HG03103 (cell line): Measurements from ENCODE around the gene USF2.
A peak's percentile ranks its signal among the peaks of the same experiment; 100 is the strongest.

Source experiments
- ATAC-seq: cut with Tn5 transposase; IDR thresholded peaks from one replicate; pipeline ENCODE4 v1.9.1; 2021; ENCODE audit warnings: low read depth; ENCODE audit not compliant: unreplicated experiment

Gene USF2

DNA sequence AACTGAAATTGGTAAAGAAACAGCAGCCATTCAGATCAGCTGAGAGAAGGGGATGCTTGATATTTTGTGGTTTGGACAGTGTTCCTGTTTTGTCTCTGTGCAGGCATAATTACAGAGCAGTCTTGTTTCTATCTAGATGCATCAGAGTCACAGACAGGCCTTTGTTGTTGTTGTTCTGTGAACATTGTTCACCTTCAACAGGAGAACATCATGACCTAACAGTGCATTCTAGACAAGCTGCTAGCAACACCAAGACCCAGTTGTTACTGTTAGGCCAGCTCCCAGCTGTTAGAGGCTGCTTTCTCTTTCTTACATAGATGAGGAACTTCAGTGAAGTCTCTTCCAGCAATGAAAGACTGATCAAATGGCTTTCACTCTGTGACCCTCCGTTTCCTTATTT, 28.4 kb upstream of the USF2 start:
- no peak for ATAC-seq

DNA sequence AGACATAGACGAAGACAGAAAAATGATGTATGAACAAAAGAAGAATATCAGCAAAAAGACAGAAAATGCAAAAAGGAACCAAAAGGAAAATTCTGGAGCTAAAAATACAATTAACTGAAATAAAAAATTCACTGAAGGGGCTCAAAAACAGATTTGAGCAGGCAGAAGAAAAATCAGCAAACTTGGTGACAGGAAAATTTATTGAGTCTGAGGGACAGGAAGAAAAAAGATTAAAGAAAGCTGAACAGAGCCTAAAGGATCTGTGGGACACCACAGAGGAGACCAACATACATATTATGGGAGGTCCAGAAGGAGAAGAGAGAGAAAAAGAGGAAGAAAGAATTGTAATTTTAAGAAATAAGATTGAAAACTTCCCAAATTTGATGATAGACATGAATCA, 27.3 kb upstream of the USF2 start:
- no peak for ATAC-seq

DNA sequence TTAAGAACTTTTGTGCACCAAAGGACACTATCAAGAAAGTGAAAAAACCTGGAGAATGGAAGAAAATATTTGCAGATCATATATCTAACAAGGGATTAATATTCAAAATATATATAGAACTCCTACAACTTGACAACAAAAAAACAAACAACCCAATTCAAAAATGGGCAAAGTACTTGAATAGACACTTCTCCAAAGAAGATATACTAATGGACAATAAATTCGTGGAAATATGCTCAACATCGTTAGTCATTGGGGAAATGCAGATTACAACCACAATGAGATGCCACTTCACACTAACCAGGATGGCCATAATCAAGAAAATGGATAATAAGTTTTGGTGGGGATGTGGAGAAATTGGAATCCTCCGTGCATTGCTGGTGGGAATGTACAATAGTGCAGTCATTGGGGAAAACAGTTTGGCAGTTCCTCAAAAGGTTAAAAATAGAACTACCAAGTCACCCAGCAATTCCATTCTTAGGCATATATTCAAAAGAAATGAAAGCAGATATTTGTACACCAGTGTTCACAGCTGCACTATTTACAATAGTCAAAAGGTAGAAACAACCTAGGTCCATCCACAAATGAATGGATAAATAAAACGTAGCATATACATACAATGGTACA, 22.2 kb upstream of the USF2 start:
- no peak for ATAC-seq

DNA sequence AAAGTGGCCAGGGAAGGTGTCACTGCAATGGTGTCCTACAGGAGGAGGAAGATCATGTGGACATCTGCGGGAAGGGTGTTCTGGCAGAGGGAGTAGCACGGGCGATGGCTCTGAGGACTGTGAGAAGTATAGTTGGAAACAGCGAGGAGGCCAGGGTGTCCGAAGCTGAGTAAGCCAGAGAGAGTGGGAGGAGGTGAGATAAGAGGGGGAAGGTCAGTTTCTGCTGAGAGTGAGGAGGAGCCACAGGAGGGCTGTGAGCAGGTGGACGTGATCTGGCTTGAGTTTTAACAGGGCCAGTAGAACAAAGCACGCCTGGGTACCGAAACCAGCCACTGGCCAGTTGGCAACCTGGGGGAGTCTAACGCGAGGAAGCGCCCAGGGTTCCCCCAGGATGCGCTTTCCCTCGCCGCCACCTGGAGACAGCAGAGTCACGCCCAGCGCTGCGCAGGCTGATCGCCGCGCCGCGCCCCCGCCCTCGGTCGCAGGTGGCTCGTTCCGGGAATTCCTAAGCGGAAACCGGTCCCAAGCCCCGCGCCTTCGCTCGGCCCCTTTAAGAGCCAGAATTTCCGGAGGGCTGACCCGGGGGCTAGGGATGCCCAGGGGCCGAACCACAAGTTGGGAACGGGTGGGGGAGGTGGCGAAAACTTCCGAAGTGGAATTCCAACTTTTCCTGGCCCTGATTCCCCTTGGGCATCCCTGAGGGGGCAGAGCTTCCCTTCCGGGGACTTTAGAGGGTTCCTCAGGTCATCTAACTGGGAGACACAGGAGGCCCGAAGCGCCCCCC, 21.0 kb upstream of the USF2 start:
- no peak for ATAC-seq

DNA sequence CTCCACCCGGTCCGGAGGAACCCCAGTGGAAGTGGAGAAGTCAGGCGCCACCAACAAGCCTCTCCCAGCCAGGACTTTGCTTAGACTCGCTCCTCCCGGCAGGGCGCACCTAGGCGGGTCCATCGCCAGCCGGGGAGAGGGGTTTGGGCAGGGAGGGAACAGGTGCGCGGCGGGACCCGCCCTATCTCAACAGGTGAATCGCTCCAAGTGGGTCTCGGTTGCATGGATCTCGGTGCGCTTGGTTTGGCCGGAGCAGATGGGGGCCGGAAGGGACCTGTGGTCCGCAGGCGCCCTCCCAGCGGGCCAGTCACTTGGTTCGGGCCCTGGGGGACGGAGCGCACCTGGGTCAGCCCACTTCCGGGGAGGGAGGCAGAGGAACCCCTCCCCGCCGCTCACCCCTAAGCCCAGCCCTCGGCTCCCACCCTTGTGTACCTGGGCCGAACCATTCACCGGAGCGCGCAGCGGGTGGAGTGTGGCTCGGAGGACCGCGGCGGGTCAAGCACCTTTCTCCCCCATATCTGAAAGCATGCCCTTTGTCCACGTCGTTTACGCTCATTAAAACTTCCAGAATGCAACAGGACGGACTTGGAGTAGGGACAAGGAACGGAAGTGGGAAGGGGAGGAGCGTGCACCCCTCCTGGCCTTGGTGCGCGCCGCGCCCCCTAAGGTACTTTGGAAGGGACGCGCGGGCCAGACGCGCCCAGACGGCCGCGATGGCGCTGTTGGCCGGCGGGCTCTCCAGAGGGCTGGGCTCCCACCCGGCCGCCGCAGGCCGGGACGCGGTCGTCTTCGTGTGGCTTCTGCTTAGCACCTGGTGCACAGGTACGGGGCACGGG, 20.2 kb upstream of the USF2 start, which contains the start of gene LSR:
LSR (plus strand) TSS at position 693 of the 836 bp plus-strand sequence; CDS start at position 714, 21 bp downstream.
- peak; percentile 71 for ATAC-seq

DNA sequence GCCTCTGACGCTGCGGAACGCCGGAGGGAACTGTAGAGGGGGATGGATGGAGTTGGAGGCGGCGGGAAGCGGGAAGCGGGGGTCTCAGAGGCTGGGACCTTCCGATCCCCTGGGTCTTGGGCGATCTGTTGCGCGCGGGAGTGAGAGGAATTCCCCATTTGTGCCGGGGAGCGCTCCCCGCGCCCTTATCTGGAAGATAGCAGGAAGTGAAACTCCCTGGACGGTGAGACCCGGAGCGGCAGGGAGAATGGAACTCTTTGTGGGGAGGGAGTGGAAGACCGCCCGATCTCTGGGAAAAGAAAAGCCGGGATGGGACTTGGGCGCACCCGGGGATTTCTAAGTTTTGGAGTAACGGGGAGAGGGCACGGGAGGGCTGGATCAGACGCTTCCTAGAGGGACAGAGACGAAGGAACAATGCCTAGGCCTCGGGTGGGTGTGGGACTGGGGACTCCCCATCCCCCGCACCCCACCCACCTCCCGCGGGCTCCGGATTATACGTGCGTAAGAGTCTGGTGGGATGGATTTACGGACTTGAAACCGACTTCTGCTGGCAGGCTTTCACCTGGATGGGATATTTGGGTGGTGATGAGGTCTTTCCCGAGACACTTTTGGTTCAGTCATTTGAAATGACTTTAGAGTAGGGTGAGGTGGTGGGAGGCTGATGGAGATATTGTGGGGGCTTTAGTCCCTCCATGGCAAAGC, 19.5 kb upstream of the USF2 start:
- no peak for ATAC-seq

DNA sequence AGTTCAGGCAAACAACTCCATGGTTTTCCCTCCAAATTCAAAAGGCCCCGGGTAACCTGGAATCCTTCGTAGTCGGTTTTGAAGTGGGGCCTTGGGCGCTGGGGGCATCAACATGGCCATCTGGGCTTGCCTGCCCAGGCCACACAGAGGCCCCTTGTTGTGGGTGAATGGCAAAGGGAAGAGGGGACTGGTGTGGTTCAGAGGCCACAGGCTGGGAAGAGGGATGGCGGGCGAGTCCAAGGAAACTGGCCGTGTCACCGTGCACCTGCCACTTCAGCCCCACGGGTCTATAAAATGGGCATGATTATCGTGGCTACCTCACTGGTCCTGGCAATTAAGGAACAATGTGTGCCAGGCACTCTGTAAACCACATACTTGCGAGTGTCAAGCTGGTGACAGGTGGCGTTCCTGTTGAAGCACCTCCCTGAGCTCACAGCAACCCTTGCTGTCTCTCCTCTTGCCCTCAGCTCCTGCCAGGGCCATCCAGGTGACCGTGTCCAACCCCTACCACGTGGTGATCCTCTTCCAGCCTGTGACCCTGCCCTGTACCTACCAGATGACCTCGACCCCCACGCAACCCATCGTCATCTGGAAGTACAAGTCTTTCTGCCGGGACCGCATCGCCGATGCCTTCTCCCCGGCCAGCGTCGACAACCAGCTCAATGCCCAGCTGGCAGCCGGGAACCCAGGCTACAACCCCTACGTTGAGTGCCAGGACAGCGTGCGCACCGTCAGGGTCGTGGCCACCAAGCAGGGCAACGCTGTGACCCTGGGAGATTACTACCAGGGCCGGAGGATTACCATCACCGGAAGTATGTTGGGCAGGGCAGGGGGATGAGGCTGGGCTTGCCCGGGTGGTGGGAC, 18.7 kb upstream of the USF2 start:
- ATAC-seq: no peak

DNA sequence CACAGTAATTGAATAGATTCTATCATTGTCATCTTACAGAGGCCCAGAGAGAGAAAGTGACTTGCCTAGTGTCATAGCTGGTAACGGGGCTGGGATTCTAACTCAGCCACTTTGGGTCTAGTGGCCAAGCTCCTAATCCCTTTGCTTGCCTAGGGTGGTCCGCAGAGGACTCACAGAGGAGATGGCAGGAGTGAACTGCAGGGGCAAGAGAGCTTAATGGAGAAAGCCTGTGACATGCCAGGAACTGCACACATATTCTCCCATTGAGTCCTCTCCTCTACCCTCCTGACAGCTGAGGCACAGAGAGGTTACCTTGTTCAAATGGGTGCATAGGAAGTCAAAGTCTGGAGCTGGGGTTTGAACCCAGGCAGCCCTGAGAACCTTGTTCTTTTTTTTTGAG, 17.3 kb upstream of the USF2 start:
- no peak for ATAC-seq

DNA sequence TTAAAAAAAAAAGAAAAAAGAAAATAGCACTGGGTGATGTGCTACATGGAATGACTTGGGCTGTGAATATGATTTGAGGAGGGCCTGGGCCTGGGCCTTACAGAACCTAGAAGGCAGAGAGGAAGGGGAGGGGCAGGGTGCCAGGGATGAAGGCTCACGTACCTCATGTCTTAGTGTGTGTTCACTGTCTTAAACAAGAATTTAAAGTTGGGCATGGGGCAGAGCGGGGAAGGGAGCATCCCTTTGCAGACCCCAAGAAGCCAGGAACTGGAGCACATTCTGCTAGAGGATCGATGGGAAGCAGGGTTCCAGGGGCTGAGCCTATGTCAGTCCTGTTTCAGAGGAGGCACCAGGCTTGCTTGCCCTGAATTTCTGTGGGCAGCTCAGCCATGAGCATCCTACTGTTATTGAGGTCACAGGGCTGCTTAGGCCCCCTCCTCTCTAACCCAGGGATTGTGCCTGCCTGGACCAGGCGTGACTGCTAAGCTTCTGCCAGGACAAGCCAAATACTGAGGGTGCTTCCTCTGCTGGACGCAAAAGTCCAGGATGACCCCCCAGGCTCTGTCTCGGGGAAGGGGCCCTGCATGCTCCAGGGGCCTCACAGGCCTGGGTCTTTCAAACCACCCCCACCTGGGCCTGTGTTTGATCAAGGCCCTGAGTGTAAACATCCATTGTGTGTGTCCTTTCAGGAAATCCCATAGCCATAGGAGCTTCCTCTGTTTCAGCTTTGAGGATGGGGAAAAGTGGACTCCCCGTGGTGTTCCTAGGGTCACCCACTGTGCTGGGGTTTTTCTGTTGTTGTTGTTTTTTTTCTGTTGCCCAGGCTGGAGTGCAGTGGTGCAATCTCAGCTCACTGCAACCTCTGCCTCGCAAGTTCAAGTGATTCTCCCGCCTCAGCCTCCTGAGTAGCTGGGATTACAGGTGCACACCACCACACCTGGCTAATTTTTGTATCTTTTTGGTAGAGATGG, 15.2 kb upstream of the USF2 start:
- no peak for ATAC-seq

DNA sequence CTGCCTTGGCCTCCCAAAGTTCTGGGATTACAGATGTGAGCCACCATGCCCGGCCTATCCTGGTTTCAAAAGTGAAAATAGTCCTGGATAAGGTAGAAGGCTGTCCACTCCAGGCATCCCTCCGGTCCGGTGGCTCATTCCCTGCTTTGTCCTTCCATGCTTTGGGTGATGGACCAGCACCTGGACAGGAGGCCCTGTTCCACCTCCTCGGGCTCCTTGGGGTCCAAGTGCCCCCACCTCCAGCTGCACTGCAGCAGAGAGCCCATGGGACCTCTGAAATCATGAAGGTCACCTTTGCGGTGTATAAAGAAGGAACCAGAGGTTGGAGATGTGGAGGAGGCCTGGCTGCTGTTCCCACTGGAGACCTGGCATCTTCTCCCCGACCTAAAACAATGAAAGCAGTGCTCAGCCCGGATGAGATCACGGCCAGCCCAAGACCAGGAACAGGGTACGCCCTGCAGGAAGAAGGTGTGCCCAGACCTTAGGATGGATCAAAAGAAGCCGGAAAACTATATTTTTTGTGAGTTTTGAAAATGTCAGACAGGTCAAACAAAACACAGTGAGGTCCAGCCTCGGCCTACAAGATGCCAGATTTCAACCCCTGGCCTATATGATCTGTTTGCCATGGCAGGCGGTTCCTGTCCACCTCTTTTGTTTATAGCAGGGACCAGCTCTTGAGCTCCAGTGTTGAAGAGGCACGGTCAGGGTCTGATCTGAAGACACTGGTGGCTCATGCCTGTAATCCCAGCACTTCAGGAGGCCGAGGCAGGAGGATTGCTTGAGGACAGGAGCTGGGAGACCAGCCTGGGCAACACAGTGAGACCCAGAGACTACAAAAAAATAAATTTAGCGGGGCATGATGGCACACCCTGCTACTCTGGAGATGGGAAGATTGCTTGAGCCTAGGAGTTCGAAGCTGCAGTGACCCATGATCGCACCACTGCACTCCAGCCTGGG, 14.1 kb upstream of the USF2 start:
- ATAC-seq: no peak

DNA sequence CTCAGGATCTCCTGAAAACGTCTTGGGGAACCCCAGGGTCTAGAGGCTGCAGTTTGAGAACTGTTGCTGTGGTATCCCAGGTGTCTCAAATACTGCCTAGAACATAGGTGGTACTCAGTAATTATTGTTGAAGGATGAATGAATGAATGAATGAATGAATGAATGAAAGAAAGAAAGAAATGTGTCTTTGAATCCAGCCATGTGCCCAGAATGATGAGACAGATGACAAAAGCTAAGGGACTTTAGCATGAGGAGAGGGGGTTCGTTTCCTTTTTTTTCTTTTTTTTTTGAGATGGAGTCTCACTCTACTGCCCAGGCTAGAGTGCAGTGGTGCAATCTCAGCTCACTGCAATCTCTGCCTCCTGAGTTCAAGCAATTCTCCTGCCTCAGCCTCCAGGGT, 12.2 kb upstream of the USF2 start:
- ATAC-seq: no peak

DNA sequence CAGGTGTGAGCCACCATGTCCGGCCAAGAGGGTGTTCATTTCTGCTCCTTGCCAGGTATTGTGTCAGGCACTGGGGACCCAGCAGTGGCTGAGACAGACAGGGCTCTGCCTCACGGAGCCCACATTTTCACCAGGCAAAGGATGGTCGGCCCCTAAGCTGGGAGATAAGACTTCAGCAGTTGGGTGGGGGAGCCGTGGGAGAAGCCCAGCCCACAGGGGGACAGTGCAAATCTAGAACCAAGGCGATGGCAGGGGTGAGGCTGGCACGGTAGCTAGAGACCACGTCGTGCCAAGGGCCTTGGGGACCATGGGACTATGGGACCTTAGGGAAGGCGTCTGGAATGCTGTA, 11.7 kb upstream of the USF2 start:
- ATAC-seq: no peak

DNA sequence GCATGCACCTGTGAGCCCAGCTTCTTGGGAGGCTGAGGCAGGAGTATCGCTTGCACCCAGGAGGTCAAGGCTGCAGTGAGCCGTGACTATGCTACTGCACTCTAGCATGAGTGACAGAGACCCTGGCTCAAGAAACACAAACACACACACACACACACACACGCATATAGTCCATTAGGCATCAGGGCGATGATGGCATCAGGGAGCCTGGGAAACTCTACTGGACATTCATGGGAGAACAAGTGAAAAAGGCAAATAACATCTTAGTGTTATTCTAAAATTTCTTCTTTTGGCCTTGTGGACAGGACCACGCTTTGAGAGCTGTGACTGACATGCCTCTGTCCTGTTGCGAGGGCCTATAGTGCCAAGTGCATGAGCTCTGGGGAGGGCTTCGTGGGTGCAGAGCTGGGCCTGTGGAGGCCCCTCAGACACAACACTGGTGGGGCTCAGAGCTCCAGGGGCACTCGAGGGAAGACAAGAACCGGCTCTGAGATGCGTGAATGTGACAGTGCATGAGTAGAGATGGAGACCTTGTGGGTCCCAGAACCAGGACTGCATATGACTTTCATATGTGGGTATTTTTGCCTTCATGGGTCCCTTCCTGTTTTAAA, 8.0 kb upstream of the USF2 start:
- no peak for ATAC-seq

DNA sequence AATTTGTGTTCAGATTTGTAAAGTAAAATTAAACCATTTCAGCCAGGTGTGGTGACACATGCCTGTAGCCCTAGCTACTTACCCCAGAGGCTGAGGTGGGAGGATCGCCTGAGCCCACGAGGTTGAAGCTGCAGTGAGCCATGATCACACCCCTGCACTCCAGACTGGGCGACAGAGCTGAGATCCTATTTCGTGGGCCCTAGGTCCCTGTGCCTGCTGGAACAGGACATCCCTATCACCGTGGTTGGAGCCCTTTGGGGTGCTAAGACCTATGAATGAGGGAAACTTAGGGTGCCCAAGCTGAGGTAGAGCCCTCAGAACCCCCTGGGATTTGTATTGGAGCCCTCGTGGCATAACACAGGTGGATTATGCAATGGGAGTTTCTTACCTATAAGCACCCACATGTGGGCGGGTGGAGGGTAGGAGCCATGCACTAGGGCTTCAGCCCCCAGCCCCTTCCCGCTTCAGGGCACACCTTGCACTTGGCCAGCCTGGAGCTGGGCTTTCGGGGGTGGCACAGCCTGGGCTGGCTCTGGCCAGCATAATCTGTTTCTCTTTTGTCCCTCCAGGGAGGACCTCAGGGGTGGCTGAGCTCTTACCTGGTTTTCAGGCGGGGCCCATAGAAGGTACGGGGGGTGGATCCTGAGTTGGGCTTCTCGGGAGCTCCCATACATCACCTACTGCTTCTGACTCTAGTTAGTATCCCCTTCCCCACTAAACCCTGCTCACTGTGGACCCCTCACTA, 7.2 kb upstream of the USF2 start:
- ATAC-seq: no peak

DNA sequence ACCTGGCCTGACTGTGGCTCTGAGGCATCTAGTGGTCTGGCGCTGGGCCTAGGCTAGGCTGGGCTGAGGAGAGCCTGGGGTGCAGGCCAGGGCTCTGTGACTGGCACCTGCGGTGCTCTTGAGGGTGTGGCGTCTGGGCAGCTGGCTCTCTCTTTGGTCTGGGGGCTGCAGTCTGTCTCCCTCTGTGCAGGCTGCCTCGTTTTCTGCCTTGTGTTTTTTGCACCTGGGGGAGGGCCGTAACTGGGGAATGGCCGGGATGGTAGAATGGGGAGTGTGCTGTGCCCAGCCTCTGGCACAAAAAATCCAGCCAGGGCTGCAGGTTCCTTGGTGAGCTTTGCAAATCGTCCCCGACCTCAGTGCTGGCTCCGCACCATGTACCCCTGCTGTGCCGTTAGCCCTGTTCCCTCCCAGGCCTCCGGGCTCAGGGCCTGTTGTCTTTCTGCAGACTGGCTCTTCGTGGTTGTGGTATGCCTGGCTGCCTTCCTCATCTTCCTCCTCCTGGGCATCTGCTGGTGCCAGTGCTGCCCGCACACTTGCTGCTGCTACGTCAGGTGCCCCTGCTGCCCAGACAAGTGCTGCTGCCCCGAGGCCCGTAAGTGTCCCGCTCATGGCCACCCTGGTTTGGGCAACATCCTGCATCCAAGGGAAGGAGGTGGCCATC, 6.5 kb upstream of the USF2 start:
- no peak for ATAC-seq
